Fibroblast of lung (primary cell): ENCODE measurements around the gene MAP3K15.

Experiments used
- EZH2 ChIP-seq: IDR thresholded peaks from 2 replicates; pipeline ENCODE4 v1.5.1; 2012; ENCODE audit warnings: low read length, control low read depth, mild to moderate bottlenecking; ENCODE audit errors: missing control alignments
- TF ChIP-seq, protein P1 (sequence below), 2 donors: IDR thresholded peaks in 1 of 2; conservative IDR thresholded peaks in 1 of 2; 1 replicate in 1 of 2; 2 replicates in 1 of 2; pipeline ENCODE4 v1.5.1; 2011 to 2012; ENCODE audit warnings: low read length in 2 of 2, control low read depth in 1 of 2, inconsistent platforms in 1 of 2, low read depth in 1 of 2, mild to moderate bottlenecking in 1 of 2

DNA sequence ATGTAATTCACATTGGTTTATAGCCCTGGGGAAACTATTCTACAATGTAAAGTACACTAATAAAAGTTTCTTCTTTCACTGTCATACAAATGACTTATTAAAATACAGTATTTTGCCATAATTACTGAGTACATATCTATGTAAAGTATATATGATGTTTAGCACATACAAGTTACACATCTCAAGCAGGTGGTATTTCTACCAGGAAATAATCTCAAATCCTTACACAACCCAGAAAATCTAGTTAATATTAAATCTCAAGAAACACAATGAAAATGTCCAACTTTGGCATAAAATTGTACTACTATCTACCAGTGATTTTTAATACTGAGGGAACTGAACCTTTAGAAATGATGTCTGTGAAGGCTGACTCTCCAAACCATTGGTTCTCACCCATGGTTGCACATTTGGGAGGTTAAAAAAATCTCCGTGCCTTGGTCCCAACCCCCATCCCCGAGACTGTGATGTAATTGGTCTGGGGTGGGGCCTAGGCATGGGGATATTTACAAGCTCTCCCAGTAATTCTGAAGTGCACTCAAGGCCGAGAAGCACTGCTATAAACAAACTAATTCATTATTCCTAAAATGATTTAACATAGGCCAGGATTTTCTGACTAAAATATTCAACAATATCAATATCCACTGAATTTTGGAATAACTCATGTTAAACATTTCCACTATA is 27.6 kb downstream of the MAP3K15 start:
- TF ChIP-seq, protein P1, sequence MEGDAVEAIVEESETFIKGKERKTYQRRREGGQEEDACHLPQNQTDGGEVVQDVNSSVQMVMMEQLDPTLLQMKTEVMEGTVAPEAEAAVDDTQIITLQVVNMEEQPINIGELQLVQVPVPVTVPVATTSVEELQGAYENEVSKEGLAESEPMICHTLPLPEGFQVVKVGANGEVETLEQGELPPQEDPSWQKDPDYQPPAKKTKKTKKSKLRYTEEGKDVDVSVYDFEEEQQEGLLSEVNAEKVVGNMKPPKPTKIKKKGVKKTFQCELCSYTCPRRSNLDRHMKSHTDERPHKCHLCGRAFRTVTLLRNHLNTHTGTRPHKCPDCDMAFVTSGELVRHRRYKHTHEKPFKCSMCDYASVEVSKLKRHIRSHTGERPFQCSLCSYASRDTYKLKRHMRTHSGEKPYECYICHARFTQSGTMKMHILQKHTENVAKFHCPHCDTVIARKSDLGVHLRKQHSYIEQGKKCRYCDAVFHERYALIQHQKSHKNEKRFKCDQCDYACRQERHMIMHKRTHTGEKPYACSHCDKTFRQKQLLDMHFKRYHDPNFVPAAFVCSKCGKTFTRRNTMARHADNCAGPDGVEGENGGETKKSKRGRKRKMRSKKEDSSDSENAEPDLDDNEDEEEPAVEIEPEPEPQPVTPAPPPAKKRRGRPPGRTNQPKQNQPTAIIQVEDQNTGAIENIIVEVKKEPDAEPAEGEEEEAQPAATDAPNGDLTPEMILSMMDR (conservative IDR thresholded peaks at IDR 0.05 in 1 of 2, IDR thresholded peaks at IDR 0.05 in 1 of 2; ENCODE audit: low read depth in 1 of 2, low read length in 2 of 2), result no peak
- no peak for TF ChIP-seq EZH2
